ENCODE data around the gene SLC25A4.
"Not testable (repeated sequence)": the region's sequence is repeated elsewhere in the genome, so short reads cannot be mapped to it uniquely, and the experiment has no call there.

SLC25A4 gene

DNA sequence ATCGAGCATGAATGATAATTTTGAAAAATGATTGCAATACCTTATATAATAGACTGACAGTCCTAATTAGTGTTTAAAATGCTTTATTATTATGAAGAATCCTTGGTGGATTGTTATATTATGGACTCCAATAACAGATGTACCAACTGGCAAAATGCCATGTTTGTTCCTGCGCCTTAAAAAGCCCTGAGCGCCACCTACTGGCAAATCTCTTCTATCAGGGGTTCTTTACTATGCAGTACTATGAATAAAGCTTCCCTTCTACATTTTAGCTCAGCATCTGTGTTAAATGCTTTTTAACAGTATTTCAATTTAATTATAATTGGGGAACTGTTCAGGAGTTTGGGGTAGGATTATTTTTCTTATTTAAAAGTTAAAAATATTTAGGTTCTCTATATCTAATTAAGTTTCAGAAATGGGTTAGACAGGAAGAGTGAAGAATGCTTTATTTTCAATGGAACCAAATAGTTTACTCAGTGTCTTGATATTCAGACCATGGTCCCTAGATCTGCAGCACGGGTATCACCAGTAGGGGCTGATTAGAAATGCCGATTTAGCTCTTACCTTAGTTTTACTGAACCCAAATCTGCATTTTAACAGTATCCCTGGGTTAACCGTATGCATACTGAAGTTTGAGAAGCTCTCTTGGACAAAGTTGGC, 40.7 kb downstream of the SLC25A4 start:
- DNase-seq (ENCODE audit: low read depth, low spot score) = no peak

DNA sequence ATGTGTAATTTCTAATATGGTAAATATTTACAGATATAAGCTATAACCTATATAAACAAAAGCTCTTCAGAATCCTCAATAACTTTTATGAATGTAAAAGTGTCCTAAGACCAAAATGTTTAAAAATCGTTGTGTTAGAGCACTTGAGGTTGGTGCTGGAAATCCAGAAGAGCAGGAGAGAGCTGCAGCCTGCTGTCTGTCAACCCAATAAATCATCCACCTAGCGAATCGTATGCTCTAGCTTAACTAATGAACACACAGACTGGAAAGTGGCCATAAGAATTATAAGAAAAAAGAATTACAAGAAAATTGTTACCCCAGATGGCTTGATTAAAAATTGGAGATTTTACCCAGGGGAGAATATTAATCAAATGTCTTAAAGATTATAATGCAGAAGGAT, 43.7 kb downstream of the SLC25A4 start:
- no peak for DNase-seq (ENCODE audit: low read depth, low spot score)

DNA sequence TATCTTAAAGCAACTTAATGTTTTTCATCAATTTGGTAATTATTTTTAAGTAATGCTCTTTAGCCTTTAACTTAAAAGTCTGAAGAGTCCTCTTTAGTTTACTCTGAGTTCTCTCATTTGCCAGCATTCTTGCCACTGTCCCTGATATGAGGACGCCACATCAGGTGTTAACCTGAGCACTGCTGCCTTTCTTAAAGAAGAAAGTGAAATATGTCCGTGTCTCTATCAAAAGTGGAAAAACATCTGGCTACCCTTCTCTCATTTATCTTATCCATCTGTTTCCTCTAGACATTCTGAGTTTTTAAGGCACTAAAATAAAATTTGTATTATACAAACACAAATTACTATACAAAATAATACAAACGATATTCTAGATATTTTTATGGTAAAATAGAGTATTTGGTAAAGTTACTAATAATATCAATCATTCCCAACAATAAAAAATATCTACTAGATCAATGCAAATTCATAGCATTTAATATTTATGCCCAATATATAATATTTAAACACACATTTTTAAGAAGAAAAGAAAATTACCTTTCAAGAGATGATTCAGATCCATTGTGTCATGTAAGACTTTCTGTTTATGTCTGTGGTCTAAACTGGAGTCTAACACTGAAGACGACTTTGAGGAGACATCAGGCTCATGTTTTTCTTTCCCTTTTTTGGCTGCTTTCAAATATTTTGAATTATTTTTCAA, 46.7 kb downstream of the SLC25A4 start:
- DNase-seq (ENCODE audit: low read depth, low spot score) = no peak

DNA sequence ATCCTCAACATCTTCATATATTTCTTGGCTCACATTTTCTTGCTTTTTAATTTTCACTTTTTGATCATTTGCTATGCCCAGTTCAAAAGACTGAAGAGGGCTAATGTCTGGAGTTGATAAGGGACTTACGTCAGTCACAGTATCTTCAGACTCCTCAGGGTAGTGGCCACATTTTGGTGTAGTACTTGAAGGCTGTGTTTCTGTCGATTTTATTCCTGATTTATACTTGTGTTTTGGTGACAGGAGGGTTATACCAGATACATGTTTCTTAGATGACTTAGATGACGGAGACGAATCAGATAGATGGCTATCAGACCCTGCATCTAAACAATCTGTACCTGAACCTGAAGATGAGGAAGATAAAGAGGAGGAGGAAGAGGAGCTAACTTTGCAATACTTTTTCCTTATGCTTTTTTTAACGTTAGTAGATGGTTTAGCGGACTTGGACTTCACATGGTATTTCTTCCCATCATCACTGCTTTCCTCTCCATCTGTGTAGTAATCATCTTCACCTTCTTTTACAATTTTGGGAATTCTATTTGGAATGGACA, 47.3 kb downstream of the SLC25A4 start:
- DNase-seq (ENCODE audit: low read depth, low spot score) = no peak

DNA sequence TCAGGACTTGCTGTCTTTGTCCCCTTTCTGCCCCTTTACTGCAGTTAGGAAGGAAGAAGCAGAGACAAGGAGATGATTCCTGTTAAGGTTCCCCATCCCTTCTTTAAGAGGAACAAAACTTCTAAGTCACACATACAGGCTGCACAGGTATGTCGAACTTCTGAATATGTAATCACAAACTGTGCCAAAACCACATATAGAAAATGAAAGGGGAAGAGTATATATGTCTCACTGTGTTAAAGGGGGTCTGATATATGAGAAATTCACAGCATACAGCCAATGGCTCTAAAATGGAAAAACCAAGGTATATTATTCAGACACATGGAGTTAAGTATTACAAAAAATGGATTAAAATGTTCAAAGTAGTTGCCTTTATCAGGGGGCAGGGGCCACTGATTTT, 49.0 kb downstream of the SLC25A4 start:
- DNase-seq (ENCODE audit: low read depth, low spot score) = no peak

DNA sequence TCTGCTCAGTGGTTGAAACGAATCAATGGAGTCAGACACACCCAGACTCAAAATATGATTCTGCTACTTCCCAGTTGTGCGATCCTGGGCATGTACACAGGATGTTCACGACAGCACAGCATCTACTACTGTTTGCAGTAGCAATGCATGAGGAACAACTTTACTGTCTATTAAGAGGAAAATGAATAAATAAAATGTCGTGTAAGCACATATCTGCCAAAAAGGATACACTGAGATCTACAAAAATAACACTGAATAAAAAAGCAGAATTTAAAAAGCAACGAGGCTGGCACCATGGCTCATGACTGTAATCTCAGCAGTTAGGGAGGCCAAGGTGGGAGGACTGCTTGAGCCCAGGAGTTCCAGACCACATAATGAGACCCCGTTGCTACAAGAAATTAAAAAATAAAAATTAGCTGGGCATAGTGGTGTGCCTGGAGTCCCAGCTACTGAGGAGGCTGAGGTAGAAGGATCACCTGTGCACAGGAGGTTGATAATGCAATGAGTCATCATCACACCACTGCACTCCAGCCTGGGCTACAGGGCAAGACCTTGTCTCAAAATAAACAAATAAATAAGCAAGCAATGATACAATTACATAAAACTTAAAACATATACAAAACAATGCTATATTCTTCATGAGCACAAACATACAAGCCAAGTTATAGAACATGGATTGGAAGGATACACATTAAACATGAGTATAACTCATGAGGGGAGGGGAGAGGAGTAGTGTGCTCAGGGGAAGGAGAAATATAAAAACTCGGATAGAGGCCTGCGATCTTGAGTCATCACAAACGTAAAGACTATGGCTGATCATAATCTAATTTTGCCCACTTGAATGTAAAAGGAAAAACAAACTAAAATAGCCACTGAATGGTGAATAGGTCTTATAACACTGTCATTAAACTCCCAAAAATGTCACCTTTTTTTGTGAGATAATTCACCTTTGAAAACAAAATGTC, 52.1 kb downstream of the SLC25A4 start:
- DNase-seq (ENCODE audit: low read depth, low spot score) = no peak

DNA sequence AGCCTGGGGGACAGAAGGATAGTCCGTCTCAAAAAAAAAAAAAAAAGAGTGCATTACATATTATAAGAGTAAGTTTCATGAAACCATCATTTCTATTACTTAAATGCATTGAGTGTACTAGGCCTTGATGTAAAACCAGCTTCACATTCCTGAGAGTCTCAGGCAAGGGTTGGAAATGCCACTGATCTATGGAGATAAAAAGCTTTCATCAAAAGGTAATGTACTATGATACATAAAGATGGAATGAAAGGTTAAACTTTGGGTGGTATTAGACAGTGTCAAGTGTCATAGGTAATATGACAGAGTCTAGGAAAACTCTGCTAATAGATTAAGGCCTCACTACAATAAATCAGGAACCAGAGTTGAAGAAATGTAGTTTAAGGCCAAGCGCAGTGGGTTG, 53.4 kb downstream of the SLC25A4 start:
- no peak for DNase-seq (ENCODE audit: low read depth, low spot score)

DNA sequence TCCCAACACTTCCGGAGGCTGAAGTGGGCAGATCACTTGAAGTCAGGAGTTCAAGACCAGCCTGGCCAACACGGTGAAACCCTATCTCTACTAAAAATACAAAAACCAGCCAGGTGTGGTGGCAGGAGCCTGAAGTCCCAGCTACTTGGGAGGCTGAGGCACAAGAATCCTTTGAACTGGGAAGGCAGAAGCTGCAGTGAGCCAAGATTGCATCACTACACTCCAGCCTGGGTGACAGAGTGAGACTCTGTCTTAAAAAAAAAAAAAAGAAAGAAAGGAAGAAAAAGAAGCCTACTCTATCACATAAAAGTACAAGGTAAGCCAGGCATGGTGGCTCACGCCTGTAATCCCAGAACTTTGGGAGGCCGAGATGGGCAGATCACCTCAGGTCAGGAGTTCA, 55.1 kb downstream of the SLC25A4 start:
- not testable (repeated sequence) for DNase-seq (ENCODE audit: low read depth, low spot score)
